Loucy (cell line): ENCODE measurements around the gene RDH14.

ENCODE experiments used
- CTCF ChIP-seq: fragments of 200-600 bp; sonication (generic); conservative IDR thresholded peaks from 2 replicates; pipeline ENCODE4 v1.5.1; 2014; ENCODE audit warnings: mild to moderate bottlenecking, antibody characterized with exemption, low read length
- EZH2phosphoT487 ChIP-seq: fragments of 200-600 bp; IDR thresholded peaks from 2 replicates; pipeline ENCODE4 v1.6.1; 2018; ENCODE audit warnings: antibody characterized with exemption, mild to moderate bottlenecking, moderate library complexity, borderline replicate concordance

DNA sequence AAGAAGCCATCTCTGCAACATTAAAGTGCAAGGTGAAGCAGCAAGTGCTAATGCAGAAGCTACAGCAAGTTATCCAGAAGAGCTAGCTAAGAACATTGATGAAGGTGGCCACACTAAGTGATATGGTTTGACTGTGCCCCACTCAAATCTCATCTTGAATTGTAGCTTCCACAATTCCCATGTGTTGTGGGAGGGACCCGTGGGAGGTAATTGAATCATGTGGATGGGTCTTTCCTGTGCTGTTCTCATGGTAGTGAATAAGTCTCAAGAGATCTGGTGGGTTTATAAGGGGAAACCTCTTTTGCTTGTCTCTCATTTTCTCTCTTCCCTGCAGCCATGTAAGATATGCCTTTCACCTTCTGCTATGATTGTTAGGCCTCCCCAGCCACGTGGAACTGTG is 11.4 kb downstream of the RDH14 start:
- TF ChIP-seq CTCF (no peak), EZH2phosphoT487 (no peak)
